SK-N-SH (cell line): ENCODE results near the gene HSPA4L.

Experiments used
- CTCF ChIP-seq: fragments of 200-600 bp; sonication (generic); IDR thresholded peaks from 2 replicates; pipeline ENCODE4 v1.6.1; 2017; ENCODE audit warnings: antibody characterized with exemption, mild to moderate bottlenecking, moderate library complexity
- EZH2phosphoT487 ChIP-seq: fragments of 200-600 bp; sonication (generic); IDR thresholded peaks from 2 replicates; pipeline ENCODE4 v1.6.1; 2017; ENCODE audit warnings: low read depth, mixed run types, mild to moderate bottlenecking, antibody characterized with exemption, moderate library complexity, borderline replicate concordance
- GABPA ChIP-seq: IDR thresholded peaks from 2 replicates; pipeline ENCODE4 v1.4.0; 2012; ENCODE audit warnings: low read depth, mild to moderate bottlenecking
- NFIC ChIP-seq: IDR thresholded peaks from 2 replicates; pipeline ENCODE4 v1.4.0; 2012; ENCODE audit warnings: borderline replicate concordance
- POLR2AphosphoS5 ChIP-seq: IDR thresholded peaks from 2 replicates; pipeline ENCODE4 v1.6.1; 2012; ENCODE audit warnings: low read depth, low read length
- RAD21 ChIP-seq: IDR thresholded peaks from 2 replicates; pipeline ENCODE4 v1.6.1; 2012; ENCODE audit warnings: mild to moderate bottlenecking, low read length
- RCOR1 ChIP-seq: fragments of 150-350 bp; IDR thresholded peaks from 2 replicates; pipeline ENCODE4 v1.6.1; 2017; ENCODE audit warnings: antibody characterized with exemption, low read length
- RFX5 ChIP-seq: IDR thresholded peaks from 2 replicates; pipeline ENCODE4 v1.6.1; 2012; ENCODE audit warnings: mild to moderate bottlenecking, improper control_type of control experiment, low read length
- TAF1 ChIP-seq: IDR thresholded peaks from 2 replicates; pipeline ENCODE4 v1.6.1; 2012; ENCODE audit warnings: low read depth, mild to moderate bottlenecking, low read length, moderate library complexity, borderline replicate concordance
- TEAD4 ChIP-seq: IDR thresholded peaks from 2 replicates; pipeline ENCODE4 v1.4.0; 2012; ENCODE audit warnings: mild to moderate bottlenecking, borderline replicate concordance; ENCODE audit not compliant: insufficient read depth
- TF ChIP-seq, protein P1 (sequence below): IDR thresholded peaks from 2 replicates; pipeline ENCODE4 v1.4.0; 2012; ENCODE audit warnings: low read depth, borderline replicate concordance
- TF ChIP-seq, protein P2 (sequence below): IDR thresholded peaks from 2 replicates; pipeline ENCODE4 v1.4.0; 2012; ENCODE audit warnings: low read depth

GRCh38 chr4:127857641-127858040, 75.5 kb downstream of the HSPA4L start:
- TF ChIP-seq CTCF (no peak), NFIC (no peak), TEAD4 (no peak), RAD21 (no peak), GABPA (no peak), POLR2AphosphoS5 (no peak), RCOR1 (no peak), RFX5 (no peak), TAF1 (no peak), EZH2phosphoT487 (no peak)
- TF ChIP-seq, protein P1, sequence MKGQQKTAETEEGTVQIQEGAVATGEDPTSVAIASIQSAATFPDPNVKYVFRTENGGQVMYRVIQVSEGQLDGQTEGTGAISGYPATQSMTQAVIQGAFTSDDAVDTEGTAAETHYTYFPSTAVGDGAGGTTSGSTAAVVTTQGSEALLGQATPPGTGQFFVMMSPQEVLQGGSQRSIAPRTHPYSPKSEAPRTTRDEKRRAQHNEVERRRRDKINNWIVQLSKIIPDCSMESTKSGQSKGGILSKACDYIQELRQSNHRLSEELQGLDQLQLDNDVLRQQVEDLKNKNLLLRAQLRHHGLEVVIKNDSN: no peak
- TF ChIP-seq, protein P2, sequence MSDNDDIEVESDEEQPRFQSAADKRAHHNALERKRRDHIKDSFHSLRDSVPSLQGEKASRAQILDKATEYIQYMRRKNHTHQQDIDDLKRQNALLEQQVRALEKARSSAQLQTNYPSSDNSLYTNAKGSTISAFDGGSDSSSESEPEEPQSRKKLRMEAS: no peak
